Forelimb muscle (tissue), 1 donor: Measurements from ENCODE around the gene EPHA1. TPM values are rescaled to one million over a fixed set of nuclear protein-coding genes. Genes with fewer than 3 reads are reported as not detected.

Experiments used
- DNase-seq: peaks from one replicate; pipeline ENCODE4 v3.0.0-alpha.2; 2013; ENCODE audit warnings: low read depth
- polyA plus RNA-seq: library from polyadenylated mRNA; unstranded; fragments of 120-200 nt; gene quantifications from one replicate; pipeline ENCODE4 v1.2.1, GENCODE V29; 2013; ENCODE audit not compliant: insufficient read length

The EPHA1 gene
- polyA plus RNA-seq, 1 donor = 6.0 TPM

DNA sequence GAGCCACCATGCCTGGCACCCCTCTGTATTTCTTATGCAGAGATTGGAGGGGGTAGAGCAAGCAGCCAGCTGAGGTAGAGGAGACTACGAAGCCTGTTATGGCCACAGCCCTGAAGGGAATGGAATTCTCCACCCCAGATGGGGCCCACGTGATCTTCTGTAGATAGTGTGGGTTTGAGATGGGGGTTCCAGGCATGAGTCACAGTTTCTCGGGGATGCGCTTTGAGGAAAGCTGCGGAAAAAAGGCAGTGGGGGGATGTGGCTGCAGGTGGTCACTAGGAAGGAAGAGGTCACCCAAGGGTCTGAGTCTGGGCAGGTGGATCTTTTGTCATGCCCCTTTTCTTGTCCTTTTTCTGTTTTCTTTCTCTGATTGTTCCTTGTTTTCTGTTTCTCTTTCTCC lies 57.6 kb downstream of the EPHA1 start:
- no peak for DNase-seq

DNA sequence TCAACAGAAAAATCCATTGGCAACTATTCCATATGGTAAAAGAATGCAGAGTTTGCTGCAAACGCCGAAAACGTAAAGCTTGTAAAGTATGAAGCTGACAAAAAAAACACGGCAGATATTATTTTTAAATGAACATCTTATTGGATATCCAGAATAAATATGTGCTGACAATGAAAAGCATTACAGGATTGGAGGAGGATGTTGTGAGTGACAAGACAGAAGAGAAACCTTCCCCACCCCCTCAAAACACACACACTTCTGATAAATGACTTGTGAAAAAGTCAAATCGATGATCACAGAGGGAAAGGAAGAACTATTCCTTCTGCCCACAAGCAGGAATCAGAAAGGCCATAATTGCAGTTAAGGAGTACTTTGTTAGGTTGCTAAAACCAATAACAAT lies 60.7 kb downstream of the EPHA1 start:
- no peak for DNase-seq

DNA sequence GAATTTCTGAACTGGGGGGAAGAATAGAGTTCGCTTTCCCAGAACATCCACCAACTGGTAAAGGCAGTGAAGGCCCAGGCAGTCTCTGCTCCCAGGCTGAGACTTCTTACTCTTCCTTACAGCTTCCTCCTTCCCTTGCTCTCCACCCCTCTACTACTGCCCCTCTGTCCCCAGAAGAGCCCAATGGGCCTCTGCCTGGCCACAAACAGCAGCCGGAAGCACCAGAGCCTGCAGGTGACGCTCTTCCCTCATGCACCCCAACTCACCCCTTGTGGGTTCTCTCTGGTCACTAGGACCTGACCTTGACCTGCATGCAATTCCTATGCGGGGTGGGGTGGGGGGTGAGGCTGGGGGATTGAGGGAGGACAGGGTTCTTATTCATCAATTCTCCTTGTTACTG lies 62.6 kb downstream of the EPHA1 start:
- no peak for DNase-seq

DNA sequence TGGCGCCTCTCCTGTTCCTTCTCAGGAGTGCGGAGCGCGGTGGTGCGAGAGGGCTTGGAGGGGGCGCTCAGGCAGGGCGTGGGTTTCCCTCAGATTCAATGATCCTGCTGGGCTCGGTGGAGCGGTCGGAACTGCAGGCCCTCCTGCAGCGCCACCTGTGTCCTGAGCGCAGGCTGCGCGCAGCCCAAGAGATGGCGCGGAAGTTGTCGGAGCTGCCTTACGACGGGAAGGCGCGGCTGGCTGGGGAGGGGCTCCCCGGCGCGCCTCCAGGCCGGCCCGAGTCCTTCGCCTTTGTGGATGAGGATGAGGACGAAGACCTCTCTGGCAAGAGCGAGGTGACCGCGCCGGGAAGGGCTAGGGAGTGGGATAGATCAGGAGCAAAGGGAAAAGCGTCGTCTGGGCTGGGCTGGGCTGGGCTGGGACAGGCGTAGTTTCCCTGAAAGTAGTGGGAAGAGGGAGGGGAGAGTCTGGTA lies 63.2 kb downstream of the EPHA1 start:
- DNase-seq = no peak

DNA sequence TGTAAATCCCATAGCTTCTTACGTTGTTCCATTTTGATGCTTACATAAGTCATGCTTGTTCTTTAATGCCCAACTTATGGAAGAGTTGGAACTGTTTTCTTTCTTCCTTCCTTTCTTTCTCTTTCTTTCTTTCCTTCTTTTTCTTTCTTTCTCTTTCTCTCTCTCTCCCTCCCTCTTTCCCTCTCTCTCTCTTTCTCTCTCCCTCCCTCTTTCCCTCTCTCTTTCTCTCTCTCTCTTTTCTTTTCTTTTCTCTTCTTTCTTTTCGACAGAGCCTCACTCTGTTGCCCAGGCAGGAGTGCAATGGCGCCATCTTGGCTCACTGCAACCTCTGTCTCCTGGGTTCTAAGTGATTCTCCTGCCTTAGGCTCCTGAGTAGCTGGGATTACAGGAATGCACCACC lies 65.1 kb downstream of the EPHA1 start:
- no peak for DNase-seq

DNA sequence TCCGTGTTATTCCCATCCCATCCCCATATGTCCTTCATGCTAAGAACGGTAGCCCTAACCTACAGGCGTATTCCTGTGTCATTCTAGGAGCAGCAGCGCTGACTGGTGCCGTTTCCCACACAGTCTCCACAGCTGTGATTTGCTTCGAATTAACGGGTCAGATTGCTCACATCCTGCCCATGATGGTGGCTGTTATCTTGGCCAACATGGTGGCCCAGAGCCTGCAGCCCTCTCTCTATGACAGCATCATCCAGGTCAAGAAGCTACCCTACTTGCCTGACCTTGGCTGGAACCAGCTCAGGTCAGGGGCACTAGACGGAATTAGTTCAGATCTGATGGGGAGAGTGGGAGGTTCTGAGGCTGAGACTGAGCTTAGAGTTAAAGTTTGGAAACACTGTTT lies 66.8 kb downstream of the EPHA1 start:
- no peak for DNase-seq

Other genes starting within 250 kb of the EPHA1 start
- gene TAS2R39, start 225.4 kb downstream of the EPHA1 start, polyA plus RNA-seq = not detected
- gene TAS2R40, start 186.8 kb downstream of the EPHA1 start, polyA plus RNA-seq = not detected
- gene GSTK1, start 145.4 kb downstream of the EPHA1 start, polyA plus RNA-seq = 85.2 TPM
- gene TMEM139, start 123.9 kb downstream of the EPHA1 start, polyA plus RNA-seq = 1.0 TPM
- 20.3 TPM for gene CASP2, start 120.5 kb downstream of the EPHA1 start, polyA plus RNA-seq
- 2.6 TPM for gene CLCN1, start 92.7 kb downstream of the EPHA1 start, polyA plus RNA-seq
- gene FAM131B, start 46.1 kb downstream of the EPHA1 start, polyA plus RNA-seq = 1.5 TPM
- 249 TPM for gene ZYX, start 27.5 kb downstream of the EPHA1 start, polyA plus RNA-seq
- not detected for gene TAS2R60, start 34.6 kb upstream of the EPHA1 start, polyA plus RNA-seq
- not detected for gene TAS2R41, start 69.0 kb upstream of the EPHA1 start, polyA plus RNA-seq
- gene CTAGE15, start 162.9 kb upstream of the EPHA1 start, polyA plus RNA-seq = not detected
- 11.7 TPM for gene TCAF2, start 212.1 kb upstream of the EPHA1 start, polyA plus RNA-seq